GM12873 (cell line): ENCODE results near the gene F13A1.

Experiments
- TF ChIP-seq, protein P1 (sequence below): IDR thresholded peaks from 2 replicates; pipeline ENCODE4 v1.5.1; 2012; ENCODE audit warnings: low read depth, mild to moderate bottlenecking, moderate library complexity, low read length, control low read depth; ENCODE audit not compliant: insufficient read depth; ENCODE audit errors: missing control alignments

Gene F13A1

GRCh38 chr6:6201200-6201599 lies 119.3 kb downstream of the F13A1 start:
- TF ChIP-seq, protein P1, sequence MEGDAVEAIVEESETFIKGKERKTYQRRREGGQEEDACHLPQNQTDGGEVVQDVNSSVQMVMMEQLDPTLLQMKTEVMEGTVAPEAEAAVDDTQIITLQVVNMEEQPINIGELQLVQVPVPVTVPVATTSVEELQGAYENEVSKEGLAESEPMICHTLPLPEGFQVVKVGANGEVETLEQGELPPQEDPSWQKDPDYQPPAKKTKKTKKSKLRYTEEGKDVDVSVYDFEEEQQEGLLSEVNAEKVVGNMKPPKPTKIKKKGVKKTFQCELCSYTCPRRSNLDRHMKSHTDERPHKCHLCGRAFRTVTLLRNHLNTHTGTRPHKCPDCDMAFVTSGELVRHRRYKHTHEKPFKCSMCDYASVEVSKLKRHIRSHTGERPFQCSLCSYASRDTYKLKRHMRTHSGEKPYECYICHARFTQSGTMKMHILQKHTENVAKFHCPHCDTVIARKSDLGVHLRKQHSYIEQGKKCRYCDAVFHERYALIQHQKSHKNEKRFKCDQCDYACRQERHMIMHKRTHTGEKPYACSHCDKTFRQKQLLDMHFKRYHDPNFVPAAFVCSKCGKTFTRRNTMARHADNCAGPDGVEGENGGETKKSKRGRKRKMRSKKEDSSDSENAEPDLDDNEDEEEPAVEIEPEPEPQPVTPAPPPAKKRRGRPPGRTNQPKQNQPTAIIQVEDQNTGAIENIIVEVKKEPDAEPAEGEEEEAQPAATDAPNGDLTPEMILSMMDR: no peak

GRCh38 chr6:6199678-6200077 lies 120.8 kb downstream of the F13A1 start:
- TF ChIP-seq, protein P1: no peak

GRCh38 chr6:6196762-6197161 lies 123.7 kb downstream of the F13A1 start:
- TF ChIP-seq, protein P1: no peak

- TF ChIP-seq, protein P1: no peak
Observed at GRCh38 chr6:6195080-6195479, 125.4 kb downstream of the F13A1 start.

GRCh38 chr6:6193221-6193745 lies 127.2 kb downstream of the F13A1 start:
- TF ChIP-seq, protein P1: no peak

- TF ChIP-seq, protein P1: no peak
Observed at GRCh38 chr6:6191909-6192308, 128.6 kb downstream of the F13A1 start.

- TF ChIP-seq, protein P1: no peak
Observed at GRCh38 chr6:6191476-6191875, 129.0 kb downstream of the F13A1 start.
